ENCODE measurements around the gene SPATC1L. TPM values are rescaled to one million over a fixed set of nuclear protein-coding genes. Genes with fewer than 3 reads are reported as not detected.

The SPATC1L gene
- total RNA-seq, 1 experiment from 2014 or later, result 11.3 TPM

DNA sequence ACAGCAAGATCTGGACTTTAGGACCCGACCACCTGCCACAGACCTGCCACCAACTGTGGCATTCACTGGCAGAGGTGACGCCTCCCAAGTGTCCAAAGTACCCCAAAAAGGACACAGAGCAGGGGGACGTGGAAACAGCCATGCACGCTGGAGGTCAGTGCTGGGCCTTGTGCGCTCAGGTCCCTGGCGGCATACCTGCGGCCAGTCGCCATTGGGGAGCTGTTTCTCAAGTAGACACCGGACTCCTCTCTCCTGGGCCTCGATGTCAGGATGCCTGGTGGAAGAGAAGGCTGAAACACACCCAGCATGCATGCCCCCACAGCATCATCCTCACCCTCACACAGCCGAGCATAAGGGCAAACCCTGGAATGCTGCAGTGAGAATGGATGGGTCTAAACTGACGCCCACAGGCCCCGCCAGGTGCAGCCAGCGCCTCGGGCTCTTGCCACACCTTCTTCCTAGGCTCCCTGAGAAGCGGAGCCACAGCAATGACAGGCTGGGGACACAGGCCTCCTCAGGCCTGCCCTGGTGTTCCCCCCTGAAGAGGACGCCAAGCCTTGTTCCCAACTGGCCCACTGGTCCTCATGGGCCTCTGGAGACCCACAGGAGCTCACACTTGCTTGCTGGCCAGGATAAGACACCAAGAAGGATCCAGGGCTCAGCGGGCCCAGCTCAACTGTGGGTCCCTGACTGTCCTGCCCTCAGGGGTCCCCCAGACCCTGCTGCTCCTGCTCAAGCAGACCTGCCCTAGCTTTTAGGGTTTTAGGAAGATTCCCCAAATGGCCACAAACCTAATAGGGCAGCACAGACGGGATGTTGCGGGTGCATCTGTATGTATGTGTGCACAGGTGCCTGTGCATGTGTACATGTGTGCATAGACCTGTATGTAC is 7.7 kb upstream of the SPATC1L start:
- Mint-ChIP-seq H3K27ac (ENCODE audit: low read depth, unreplicated experiment) (no peak overlapping the region), H3K4me1 (ENCODE audit: insufficient read depth, unreplicated experiment) (peaks cover 27% of the 10 kb centered on the region)

DNA sequence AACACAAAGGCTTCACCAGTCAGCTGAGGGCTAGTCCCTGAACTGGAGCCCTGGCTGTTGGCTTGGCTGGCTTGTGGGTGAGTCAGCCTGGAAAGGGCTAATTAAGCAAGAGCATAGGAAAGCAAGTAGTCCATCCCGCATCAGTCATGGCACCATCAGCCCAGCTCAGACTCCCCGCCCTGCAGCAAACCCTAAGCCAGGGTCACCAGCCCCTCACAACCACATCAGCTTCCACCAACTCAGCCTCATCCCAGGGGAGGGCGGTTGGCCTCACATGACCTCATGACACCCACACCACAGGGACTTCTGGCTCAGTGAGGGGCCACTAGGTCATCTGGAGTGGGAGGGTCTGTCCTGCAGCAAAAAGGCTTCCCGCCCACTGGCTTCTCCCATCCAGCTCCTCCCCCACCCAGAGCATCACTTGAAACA is 7.0 kb upstream of the SPATC1L start:
- no peak overlapping the region for H3K27ac Mint-ChIP-seq (ENCODE audit: low read depth, unreplicated experiment)
- TF ChIP-seq, protein P1, sequence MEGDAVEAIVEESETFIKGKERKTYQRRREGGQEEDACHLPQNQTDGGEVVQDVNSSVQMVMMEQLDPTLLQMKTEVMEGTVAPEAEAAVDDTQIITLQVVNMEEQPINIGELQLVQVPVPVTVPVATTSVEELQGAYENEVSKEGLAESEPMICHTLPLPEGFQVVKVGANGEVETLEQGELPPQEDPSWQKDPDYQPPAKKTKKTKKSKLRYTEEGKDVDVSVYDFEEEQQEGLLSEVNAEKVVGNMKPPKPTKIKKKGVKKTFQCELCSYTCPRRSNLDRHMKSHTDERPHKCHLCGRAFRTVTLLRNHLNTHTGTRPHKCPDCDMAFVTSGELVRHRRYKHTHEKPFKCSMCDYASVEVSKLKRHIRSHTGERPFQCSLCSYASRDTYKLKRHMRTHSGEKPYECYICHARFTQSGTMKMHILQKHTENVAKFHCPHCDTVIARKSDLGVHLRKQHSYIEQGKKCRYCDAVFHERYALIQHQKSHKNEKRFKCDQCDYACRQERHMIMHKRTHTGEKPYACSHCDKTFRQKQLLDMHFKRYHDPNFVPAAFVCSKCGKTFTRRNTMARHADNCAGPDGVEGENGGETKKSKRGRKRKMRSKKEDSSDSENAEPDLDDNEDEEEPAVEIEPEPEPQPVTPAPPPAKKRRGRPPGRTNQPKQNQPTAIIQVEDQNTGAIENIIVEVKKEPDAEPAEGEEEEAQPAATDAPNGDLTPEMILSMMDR (IDR thresholded peaks at IDR 0.05; ENCODE audit: unreplicated experiment), result no peak
- intact Hi-C loops (cut with micrococcal nuclease), result no loop called here
- ChIA-PET CTCF (interaction anchor here (0.7 to 1.0 kb wide), 2 partner anchors 19 to 48 kb away, joined by 3 to 6 read pairs; no protein-coding TSS in a partner anchor), POLR2A (interaction anchor here (1.2 kb wide), 1 partner anchor 50 kb away, joined by 5 read pairs; no protein-coding TSS in a partner anchor)
- BruUV-seq (replicated peaks), result no TSS peak
- no peaks in the 10 kb centered on the region for H3K27me3 Mint-ChIP-seq (ENCODE audit: insufficient read depth, unreplicated experiment)
- peak; percentile 74 for DNase-seq (ENCODE audit: unreplicated experiment)
- H3K9me3 Mint-ChIP-seq (ENCODE audit: unreplicated experiment), result no peaks in the 10 kb centered on the region
- no peak overlapping the region for H3K4me3 Mint-ChIP-seq (ENCODE audit: unreplicated experiment)
- peaks cover 35% of the 10 kb centered on the region for H3K36me3 Mint-ChIP-seq (ENCODE audit: insufficient read depth, unreplicated experiment)
- H3K4me1 Mint-ChIP-seq (ENCODE audit: insufficient read depth, unreplicated experiment), result peaks cover 27% of the 10 kb centered on the region

More for the DNA sequence above, 7.7 kb upstream of the SPATC1L start:
- Mint-ChIP-seq H3K9me3 (ENCODE audit: unreplicated experiment) (no peaks in the 10 kb centered on the region), H3K36me3 (ENCODE audit: insufficient read depth, unreplicated experiment) (peaks cover 41% of the 10 kb centered on the region), H3K4me3 (ENCODE audit: unreplicated experiment) (no peak overlapping the region), H3K27me3 (ENCODE audit: insufficient read depth, unreplicated experiment) (no peaks in the 10 kb centered on the region)
- CTCF ChIA-PET, result interaction anchor here (0.7 kb wide), 1 partner anchor 36 kb away, joined by 3 read pairs; no protein-coding TSS in a partner anchor
- POLR2A ChIA-PET, result interaction anchor here (1.2 kb wide), 1 partner anchor 49 kb away, joined by 5 read pairs; no protein-coding TSS in a partner anchor
- intact Hi-C loops (cut with micrococcal nuclease), result no loop called here
- BruUV-seq (replicated peaks), result no TSS peak
- no peak for DNase-seq (ENCODE audit: unreplicated experiment)
- TF ChIP-seq, protein P1 (IDR thresholded peaks at IDR 0.05; ENCODE audit: unreplicated experiment), result no peak

DNA sequence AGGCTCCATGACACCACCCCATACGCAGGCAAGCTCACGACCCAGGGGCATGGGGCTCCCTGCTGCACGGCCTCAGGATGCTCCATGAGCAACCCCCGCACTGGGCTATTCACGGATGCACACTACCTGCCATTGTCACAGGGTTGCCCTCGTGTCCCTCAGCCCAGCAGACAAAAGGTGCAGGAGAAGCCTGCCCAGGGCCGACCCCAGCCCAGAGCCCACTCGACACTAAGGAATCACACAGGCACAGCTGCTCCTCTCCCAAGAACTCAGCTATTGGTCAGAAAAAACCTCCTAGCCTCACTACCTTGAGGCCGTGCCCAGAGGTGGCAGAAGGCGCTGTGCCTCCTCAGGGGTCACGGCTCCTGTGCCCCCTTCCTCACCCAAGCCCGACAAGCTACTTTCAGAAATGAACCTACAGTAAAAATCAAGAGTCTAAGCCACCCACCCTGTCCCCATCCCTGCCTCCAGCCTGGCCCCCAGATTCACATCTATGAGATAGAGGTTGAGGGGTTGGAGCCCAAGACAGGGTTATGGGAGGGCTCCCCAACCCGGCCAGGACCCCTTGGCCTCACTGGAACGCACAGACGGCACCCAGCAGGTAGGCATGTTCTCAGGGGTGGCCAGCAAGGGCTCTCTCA is 6.4 kb upstream of the SPATC1L start:
- Mint-ChIP-seq H3K36me3 (ENCODE audit: insufficient read depth, unreplicated experiment) (peaks cover 29% of the 10 kb centered on the region), H3K9me3 (ENCODE audit: unreplicated experiment) (no peaks in the 10 kb centered on the region), H3K4me3 (ENCODE audit: unreplicated experiment) (no peak overlapping the region), H3K4me1 (ENCODE audit: insufficient read depth, unreplicated experiment) (peaks cover 27% of the 10 kb centered on the region), H3K27me3 (ENCODE audit: insufficient read depth, unreplicated experiment) (no peaks in the 10 kb centered on the region), H3K27ac (ENCODE audit: low read depth, unreplicated experiment) (no peak overlapping the region)
- ChIA-PET POLR2A (interaction anchor here (0.7 to 1.2 kb wide), 2 partner anchors 50 to 61 kb away, joined by 3 to 5 read pairs; no protein-coding TSS in a partner anchor), CTCF (interaction anchor here (0.7 to 1.0 kb wide), 2 partner anchors 19 to 47 kb away, joined by 3 to 6 read pairs; no protein-coding TSS in a partner anchor)
- DNase-seq (ENCODE audit: unreplicated experiment), result no peak
- intact Hi-C loops (cut with micrococcal nuclease), result no loop called here
- TSS peak; percentile 32 for BruUV-seq (replicated peaks)
- TF ChIP-seq, protein P1 (IDR thresholded peaks at IDR 0.05; ENCODE audit: unreplicated experiment), result no peak

DNA sequence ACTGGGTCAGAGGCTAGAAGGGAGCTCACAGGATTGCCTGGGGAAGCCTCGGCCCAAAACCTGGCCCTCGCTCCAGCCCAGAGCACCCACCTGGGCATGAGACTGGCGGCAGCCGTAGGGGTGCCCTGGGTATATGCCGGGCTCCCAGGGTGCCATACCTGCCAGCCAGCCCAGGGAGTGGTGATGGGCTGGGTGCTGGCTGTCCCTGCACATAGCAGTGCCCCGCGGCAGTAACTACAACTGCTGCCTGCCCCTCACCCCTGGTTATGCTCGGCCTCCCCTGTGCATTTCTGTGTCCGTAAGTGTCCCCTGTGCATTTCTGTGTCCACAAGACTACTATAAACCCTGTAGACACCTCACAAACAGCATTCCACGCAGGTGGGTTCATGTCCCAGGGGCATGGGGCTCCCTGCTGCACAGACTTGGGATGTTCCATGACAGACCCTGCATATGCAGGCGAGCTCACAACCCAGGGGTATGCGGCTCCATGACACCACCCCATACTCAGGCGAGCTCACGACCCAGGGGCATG is 5.8 kb upstream of the SPATC1L start:
- Mint-ChIP-seq H3K4me3 (ENCODE audit: unreplicated experiment) (no peak overlapping the region), H3K9me3 (ENCODE audit: unreplicated experiment) (no peaks in the 10 kb centered on the region), H3K27me3 (ENCODE audit: insufficient read depth, unreplicated experiment) (no peaks in the 10 kb centered on the region), H3K4me1 (ENCODE audit: insufficient read depth, unreplicated experiment) (peaks cover 27% of the 10 kb centered on the region), H3K27ac (ENCODE audit: low read depth, unreplicated experiment) (peak overlapping the region; percentile 68), H3K36me3 (ENCODE audit: insufficient read depth, unreplicated experiment) (peaks cover 26% of the 10 kb centered on the region)
- intact Hi-C loops (cut with micrococcal nuclease), result no loop called here
- CTCF ChIA-PET, result no interaction called here
- no peak for DNase-seq (ENCODE audit: unreplicated experiment)
- TF ChIP-seq, protein P1 (IDR thresholded peaks at IDR 0.05; ENCODE audit: unreplicated experiment), result no peak
- BruUV-seq (replicated peaks), result no TSS peak
- POLR2A ChIA-PET, result interaction anchor here (0.5 to 0.9 kb wide), 4 partner anchors 8 to 217 kb away, joined by 3 read pairs; no protein-coding TSS in a partner anchor
